Neural cell (in vitro differentiated cells): ENCODE measurements around the gene SAMD3.

ENCODE experiments used
- CTCF ChIP-seq: fragments of 450-650 bp; IDR thresholded peaks from 2 replicates; pipeline ENCODE4 v1.5.1; 2014; ENCODE audit warnings: antibody characterized with exemption, mild to moderate bottlenecking, moderate library complexity; ENCODE audit not compliant: poor library complexity, severe bottlenecking
- EP300 ChIP-seq: fragments of 450-650 bp; conservative IDR thresholded peaks from 2 replicates; pipeline ENCODE4 v1.6.1; 2014; ENCODE audit warnings: antibody characterized with exemption, mild to moderate bottlenecking, moderate library complexity; ENCODE audit not compliant: poor library complexity, severe bottlenecking
- EZH2 ChIP-seq: fragments of 200-600, 300-800 bp; shearing (Covaris generic), sonication (generic); IDR thresholded peaks from 2 replicates; pipeline ENCODE4 v1.6.1; 2014; ENCODE audit warnings: antibody characterized with exemption, low read length, borderline replicate concordance, mild to moderate bottlenecking; ENCODE audit not compliant: insufficient read depth, poor library complexity, severe bottlenecking
- MXI1 ChIP-seq: fragments of 450-650 bp; conservative IDR thresholded peaks from 2 replicates; pipeline ENCODE4 v1.6.1; 2014; ENCODE audit warnings: antibody characterized with exemption, mild to moderate bottlenecking; ENCODE audit not compliant: poor library complexity, severe bottlenecking
- POLR2AphosphoS5 ChIP-seq: IDR thresholded peaks from 2 replicates; pipeline ENCODE4 v1.6.1; 2012
- RAD21 ChIP-seq: fragments of 450-650 bp; conservative IDR thresholded peaks from 2 replicates; pipeline ENCODE4 v1.6.1; 2014; ENCODE audit warnings: antibody characterized with exemption, mild to moderate bottlenecking, moderate library complexity
- REST ChIP-seq: IDR thresholded peaks from 2 replicates; pipeline ENCODE4 v1.6.1; 2012; ENCODE audit warnings: borderline replicate concordance
- SMC3 ChIP-seq: fragments of 450-650 bp; conservative IDR thresholded peaks from 2 replicates; pipeline ENCODE4 v1.6.1; 2014; ENCODE audit warnings: antibody characterized with exemption, mild to moderate bottlenecking, moderate library complexity; ENCODE audit not compliant: poor library complexity
- TAF1 ChIP-seq: IDR thresholded peaks from 2 replicates; pipeline ENCODE4 v1.6.1; 2012; ENCODE audit warnings: low read depth

- no peak for TF ChIP-seq CTCF
- no peak for TF ChIP-seq EZH2
- TF ChIP-seq RAD21 = no peak
- no peak for TF ChIP-seq TAF1
- no peak for TF ChIP-seq EP300
- TF ChIP-seq POLR2AphosphoS5 = no peak
- TF ChIP-seq MXI1 = no peak
- no peak for TF ChIP-seq SMC3
- no peak for TF ChIP-seq REST
Measured at GRCh38 chr6:130140084-130140483, 82.7 kb downstream of the SAMD3 start.
